ENCODE data around the gene SIPA1L3.

Gene SIPA1L3

DNA sequence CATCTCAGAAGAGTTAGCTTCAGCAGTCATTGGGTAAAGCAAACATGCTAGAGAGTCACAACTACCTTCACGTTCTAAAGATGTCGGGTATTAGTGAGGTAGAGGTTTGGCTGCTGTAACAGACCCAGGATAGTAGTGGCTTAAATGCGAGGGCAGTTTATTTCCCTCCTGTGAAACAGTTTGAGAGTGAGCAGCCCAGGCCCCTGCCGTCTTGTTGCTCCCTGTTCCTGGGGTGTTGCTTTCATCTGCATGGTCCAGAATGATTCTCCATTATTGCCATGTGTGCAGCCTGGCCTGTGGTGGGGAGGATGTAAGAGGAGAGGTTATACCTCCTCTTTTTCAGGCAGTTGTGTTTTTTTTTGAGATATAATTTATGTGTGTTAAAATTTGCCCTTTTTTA lies 63.7 kb downstream of the SIPA1L3 start:
- TF ChIP-seq, protein P1, sequence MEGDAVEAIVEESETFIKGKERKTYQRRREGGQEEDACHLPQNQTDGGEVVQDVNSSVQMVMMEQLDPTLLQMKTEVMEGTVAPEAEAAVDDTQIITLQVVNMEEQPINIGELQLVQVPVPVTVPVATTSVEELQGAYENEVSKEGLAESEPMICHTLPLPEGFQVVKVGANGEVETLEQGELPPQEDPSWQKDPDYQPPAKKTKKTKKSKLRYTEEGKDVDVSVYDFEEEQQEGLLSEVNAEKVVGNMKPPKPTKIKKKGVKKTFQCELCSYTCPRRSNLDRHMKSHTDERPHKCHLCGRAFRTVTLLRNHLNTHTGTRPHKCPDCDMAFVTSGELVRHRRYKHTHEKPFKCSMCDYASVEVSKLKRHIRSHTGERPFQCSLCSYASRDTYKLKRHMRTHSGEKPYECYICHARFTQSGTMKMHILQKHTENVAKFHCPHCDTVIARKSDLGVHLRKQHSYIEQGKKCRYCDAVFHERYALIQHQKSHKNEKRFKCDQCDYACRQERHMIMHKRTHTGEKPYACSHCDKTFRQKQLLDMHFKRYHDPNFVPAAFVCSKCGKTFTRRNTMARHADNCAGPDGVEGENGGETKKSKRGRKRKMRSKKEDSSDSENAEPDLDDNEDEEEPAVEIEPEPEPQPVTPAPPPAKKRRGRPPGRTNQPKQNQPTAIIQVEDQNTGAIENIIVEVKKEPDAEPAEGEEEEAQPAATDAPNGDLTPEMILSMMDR (IDR thresholded peaks at IDR 0.05; ENCODE audit: control insufficient read depth, insufficient read depth, low read depth, low read length, missing control alignments), result no peak
- DNase-seq (ENCODE audit: low read depth), result no peak
- H3K4me3 ChIP-seq (ENCODE audit: control insufficient read depth, low read depth, low read length), result no peak overlapping the region

- H3K4me3 ChIP-seq (ENCODE audit: control insufficient read depth, low read depth, low read length), result no peak overlapping the region
- TF ChIP-seq, protein P1 (IDR thresholded peaks at IDR 0.05; ENCODE audit: control insufficient read depth, insufficient read depth, low read depth, low read length, missing control alignments), result no peak
- DNase-seq (ENCODE audit: low read depth), result no peak
These were observed 65.8 kb downstream of the SIPA1L3 start for GRCh38 chr19:37972803-37973202.

- no peak overlapping the region for H3K4me3 ChIP-seq (ENCODE audit: control insufficient read depth, low read depth, low read length)
- TF ChIP-seq, protein P1 (IDR thresholded peaks at IDR 0.05; ENCODE audit: control insufficient read depth, insufficient read depth, low read depth, low read length, missing control alignments), result no peak
- no peak for DNase-seq (ENCODE audit: low read depth)
These were observed 66.7 kb downstream of the SIPA1L3 start for GRCh38 chr19:37973666-37974065.

GRCh38 chr19:37975071-37975470 lies 68.1 kb downstream of the SIPA1L3 start:
- TF ChIP-seq, protein P1 (IDR thresholded peaks at IDR 0.05; ENCODE audit: control insufficient read depth, insufficient read depth, low read depth, low read length, missing control alignments), result no peak
- H3K4me3 ChIP-seq (ENCODE audit: control insufficient read depth, low read depth, low read length), result no peak overlapping the region
- no peak for DNase-seq (ENCODE audit: low read depth)

DNA sequence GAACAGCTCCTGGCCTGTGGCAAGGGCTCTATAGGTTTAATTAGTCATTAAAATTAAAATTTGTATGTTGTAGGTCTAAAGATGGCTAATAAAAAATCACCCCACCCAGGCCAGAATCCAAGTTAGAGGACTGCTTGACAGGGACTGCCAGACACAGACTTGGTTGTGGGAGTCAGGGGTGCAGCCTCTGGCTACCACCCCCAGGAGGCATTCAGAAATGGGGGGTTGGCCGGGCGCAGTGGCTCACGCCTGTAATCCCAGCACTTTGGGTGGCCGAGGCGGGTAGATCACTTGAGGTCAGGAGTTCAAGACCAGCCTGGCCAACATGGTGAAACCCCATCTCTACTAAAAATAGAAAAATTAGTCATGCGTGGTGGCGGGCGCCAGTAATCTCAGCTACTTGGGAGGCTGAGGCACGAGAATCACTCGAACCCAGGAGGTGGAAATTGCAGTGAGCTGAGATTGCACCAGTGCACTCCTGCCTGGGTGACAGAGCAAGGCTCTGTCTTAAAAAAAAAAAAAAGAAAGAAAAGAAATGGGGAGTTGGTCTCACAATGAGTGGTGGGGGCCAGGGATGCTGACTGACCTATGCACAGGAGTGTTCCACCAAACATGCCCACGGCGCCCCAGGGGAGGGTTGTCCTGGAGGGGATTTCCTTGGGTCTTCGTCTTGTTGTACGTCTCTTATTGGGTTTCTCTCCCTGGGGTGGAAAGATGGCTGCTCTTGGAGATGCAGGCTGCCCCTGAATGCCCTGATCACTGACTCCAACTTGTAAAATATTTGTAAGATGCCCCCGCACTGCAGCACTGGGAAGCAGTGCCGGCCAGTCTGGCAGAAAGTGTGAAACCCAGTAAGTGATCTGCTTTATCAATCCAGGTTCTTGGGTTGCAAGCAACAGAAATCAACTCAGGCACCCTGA lies 68.8 kb downstream of the SIPA1L3 start:
- DNase-seq (ENCODE audit: low read depth), result no peak
- no peak overlapping the region for H3K4me3 ChIP-seq (ENCODE audit: control insufficient read depth, low read depth, low read length)
- TF ChIP-seq, protein P1 (IDR thresholded peaks at IDR 0.05; ENCODE audit: control insufficient read depth, insufficient read depth, low read depth, low read length, missing control alignments), result no peak

DNA sequence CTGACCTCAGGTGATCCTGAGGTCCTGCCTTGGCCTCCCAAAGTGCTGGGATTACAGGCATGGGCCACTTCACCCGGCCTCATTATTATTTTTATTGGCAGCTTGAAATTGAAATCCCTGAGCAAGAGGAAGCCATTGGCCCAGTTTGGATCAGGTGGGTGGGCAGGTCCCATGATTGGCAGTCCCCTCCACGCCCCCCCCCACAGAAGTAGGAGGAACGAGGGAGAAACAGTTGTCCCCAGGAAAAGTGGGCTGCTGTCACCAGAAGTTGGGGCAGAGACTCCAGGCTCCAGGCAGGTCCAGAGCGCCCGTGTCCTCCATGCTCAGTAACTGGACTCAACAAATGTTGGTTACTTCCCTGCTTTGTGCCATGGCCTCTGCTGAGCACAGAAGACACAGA lies 70.4 kb downstream of the SIPA1L3 start:
- TF ChIP-seq, protein P1 (IDR thresholded peaks at IDR 0.05; ENCODE audit: control insufficient read depth, insufficient read depth, low read depth, low read length, missing control alignments), result no peak
- H3K4me3 ChIP-seq (ENCODE audit: control insufficient read depth, low read depth, low read length), result no peak overlapping the region
- DNase-seq (ENCODE audit: low read depth), result no peak

All from AG09309 (cell line).